ENCODE data around the gene TOR4A.
"Not testable (repeated sequence)": the region's sequence is repeated elsewhere in the genome, so short reads cannot be mapped to it uniquely, and the experiment has no call there.

TOR4A gene

GRCh38 chr9:137315581-137316011 is 38.1 kb downstream of the TOR4A start:
- no peak for DNase-seq

DNA sequence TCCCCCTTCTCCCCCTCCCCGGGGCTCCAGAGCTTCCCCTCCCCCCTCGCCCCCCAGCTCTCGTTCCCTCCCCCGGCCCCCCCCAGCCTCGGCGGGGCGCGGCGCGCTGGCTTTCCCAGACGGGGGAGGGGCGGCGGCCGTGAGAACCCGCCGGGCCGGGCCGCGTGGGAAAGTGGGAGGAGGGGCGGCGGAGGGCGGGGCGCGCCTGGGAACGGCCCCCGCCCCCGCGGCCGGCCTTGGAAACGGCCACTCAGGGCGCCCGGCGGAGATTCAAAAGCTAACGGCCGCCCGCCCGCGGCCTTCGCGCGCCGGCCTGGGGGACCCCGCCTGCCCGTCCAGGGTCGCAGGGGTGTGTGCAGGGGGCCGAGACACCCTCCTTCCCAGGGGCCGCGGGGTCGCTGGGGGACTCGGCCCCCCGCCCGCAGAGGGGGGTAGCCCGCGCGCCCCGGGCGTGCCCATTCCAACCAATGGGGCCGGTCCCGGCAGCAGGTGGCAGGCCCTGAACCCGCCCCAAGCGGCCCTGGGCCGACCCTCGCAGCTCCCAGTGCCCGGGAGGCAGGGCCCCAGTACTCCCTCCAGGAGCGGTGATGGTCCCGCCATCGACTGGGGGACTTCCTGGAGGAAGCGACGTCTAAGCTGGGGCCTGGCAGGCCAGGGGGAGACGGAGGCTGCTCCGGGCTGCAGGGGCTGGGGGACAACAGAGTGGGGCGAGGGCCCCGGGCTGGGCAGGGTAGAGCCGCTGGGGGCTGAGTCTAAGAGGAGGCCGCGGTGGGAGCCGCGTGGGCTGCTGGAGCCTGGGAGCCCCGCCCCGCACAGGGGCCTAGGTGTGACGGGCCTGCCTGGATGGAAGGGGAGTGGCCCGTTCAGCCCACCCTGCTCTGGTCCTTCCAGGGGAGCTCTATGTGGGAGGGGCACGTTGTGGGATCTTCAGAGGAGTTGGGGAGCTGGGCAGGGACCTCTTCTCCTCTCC is 38.8 kb downstream of the TOR4A start:
- DNase-seq, result peak in 4 of 58 donors; percentile 40 to 52 (median 42)

DNA sequence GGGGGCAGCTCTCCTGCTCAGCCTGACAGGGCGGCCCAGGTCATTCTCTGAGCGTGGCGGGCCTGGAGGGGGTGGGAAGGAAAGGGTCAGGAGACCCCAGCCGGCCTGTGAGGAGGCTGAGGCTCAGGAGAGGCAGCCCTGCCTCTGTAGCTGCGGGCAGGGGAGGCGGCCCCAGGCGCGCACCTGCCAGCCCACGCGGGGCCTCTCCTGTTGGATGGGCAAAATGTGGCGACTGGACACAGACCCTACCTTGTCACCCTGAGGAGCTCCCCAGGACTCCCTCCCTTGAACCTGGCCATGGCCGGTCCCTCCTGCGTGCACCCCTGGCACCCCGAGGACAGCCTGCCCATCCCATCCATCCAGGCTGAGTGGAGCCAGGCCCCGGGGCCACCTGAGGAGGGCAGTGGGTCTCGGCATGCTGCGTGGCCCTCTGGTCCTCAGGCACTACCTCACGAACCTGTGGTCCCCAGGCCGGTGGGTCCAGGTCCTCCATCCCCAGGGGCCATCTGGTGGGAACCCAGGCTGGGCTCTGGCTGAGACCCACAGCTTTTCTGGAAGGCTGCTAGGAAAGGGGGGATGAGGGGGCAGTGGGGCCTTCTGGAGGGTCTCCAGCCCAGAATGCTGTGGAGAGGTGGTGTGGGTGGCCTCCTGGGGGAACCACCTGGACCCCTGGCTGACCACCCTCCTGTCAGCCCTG is 39.6 kb downstream of the TOR4A start:
- DNase-seq, result no peak

GRCh38 chr9:137317718-137318511 is 40.4 kb downstream of the TOR4A start:
- no peak for DNase-seq

- DNase-seq, result no peak
These were observed 41.1 kb downstream of the TOR4A start for GRCh38 chr9:137318602-137319001.

GRCh38 chr9:137319011-137319738 is 41.6 kb downstream of the TOR4A start:
- DNase-seq, result peak in 42 of 58 donors; percentile 30 to 85 (median 66)

GRCh38 chr9:137319739-137320551 is 42.4 kb downstream of the TOR4A start:
- DNase-seq, result no peak

- DNase-seq, result no peak
These were observed 43.2 kb downstream of the TOR4A start for GRCh38 chr9:137320555-137321384.

DNA sequence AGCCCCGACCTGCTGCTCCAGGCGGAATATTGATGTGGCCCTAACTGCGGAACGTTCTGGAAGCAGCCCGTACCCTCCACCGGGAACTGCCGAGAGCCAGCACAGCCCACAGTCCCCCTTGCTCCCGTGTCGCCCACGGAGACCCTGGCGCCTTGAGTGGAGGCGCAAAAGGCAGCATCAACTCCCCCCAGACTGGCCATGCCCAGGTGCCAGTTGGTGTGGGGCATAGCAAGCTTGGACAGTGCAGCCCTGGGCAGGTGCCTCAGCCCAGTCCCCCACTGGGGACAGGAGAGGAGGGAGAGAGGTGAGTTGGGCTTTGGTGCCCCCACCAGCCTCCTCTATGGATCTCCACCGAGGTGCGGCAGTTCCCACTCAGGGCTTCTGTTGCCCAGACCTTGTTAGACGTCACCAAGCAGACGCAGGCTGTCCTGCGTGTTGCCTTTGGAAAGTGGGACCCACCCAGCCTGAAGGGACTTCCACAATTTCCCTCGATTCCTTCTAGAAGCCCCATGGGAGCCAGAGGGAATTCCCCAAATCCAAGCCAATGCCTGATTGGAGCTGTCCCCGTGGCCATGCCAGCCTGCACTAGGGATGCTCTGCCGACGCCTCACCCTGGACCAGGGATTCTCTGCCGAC is 44.3 kb downstream of the TOR4A start:
- DNase-seq, result no peak

DNA sequence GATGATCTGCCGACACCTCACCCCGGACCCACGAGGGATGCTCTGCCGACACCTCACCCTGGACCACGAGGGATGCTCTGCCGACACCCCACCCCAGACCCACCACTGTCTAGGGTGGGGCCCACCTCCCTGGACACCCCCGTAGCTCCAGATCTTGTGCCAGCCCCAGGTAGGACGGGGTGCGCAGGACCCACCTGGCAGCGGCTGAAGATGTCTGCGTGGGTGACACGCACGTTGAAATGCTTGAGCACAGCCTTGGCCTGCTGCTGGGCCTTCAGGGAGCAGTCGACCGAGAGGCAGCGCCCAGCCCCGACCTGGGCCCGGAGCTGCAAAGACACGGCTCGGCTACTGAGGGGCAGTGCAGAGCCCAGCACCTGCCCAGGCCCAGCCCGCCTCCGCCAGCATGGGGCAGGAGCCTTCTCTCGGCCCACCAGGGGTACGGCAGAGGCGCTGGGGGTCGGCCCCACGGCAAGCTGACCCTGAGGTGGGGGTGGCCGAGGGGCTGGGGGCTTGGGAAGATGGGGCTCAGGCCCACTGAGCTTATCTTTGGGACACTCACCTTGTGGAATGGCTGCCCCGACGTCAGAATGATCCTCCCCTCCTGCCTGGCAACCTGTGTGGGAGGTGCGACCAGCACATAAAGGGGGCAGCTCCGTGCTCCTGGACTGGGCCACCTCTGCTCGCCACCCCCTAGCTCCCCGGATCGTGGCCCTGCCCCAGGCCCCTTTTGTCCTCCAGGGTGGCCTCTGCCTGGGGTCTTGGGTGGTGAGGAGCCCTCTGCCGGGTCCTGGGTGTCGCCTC is 46.2 kb downstream of the TOR4A start:
- DNase-seq, result no peak

DNA sequence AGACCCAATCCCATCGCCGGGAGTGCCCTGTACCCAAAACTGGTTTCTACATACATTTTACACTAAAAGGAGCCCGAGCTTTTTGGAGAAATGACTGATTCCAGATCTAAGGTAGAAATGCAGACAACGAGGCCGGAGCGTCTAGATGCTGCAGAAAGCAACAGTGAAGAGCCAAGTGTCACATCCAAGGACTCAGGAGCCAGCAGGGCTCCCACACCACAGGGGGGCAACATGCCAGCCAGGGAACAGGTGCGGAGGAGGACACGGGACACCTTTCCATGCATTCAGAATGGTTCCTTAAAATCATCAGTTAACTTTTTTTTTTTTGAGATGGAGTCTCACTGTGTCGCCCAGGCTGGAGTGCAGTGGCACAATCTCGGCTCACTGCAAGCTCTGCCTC is 47.6 kb downstream of the TOR4A start:
- no peak for DNase-seq

DNA sequence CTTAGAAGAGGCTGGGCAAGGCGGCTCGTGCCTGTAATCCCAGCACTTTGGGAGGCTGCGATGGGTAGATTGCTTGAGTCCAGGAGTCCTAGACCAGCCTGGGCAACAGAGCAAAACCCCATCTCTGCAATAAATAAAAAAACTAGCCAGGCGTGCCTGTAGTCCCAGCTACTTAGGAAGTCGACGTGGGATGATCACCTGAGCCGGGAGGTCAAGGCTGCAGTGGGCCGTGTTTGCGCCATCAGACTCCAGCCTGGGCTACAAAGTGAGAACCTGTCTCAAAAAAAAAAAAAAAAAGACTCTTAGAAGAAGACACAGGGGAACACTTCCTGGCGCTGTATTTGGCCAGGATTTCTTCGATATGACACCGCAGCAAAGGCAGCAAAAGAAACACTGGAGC is 48.3 kb downstream of the TOR4A start:
- DNase-seq, result no peak

- DNase-seq, result no peak
These were observed 49.0 kb downstream of the TOR4A start for GRCh38 chr9:137326445-137327065.

GRCh38 chr9:137327641-137328550 is 50.4 kb downstream of the TOR4A start:
- not testable (repeated sequence) for DNase-seq

DNA sequence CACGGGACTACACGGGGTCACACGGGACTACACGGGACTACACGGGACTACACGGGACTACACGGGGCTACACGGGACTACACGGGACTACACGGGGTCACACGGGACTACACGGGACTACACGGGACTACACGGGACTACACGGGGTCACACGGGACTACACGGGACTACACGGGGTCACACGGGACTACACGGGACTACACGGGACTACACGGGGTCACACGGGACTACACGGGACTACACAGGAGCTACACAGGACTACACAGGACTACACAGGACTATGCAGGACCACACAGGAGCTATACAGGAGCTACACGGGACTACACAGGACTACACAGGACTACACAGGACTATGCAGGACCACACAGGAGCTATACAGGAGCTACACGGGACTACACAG is 52.1 kb downstream of the TOR4A start:
- DNase-seq, result not testable (repeated sequence)

DNA sequence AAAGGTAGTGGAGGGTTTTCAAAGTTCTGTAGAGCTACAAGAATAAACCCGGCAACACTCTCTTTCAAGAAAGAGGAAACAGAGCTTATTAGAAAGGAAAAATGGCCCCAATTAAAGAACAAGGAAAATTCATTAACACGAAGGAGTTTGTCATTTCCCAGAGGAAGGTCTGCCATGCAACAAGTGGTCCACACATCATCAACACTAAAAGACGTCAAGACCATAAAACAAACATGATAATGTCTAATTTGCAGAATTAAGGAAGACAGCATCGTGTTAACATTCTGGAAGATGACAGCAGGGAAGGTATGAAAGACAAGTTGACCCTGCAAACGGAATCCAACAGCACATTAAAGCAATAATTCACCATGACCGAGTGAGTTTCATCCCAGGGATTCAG is 53.2 kb downstream of the TOR4A start:
- no peak for DNase-seq

Measured in anterior cingulate cortex (tissue), 58 donors.